NCI-H1048 (cell line): ENCODE results near the gene SNCG.
"Not testable (repeated sequence)": the region's sequence is repeated elsewhere in the genome, so short reads cannot be mapped to it uniquely, and the experiment has no call there.

Source experiments
- DNase-seq: peaks from one replicate; lab custom pipeline; 2025; lab: John Stamatoyannopoulos, UW

SNCG gene

GRCh38 chr10:86978457-86978856 is 20.1 kb downstream of the SNCG start:
- not testable (repeated sequence) for DNase-seq

- DNase-seq = no peak
Observed at GRCh38 chr10:86979296-86979818, 21.0 kb downstream of the SNCG start.

- DNase-seq = no peak
Observed at GRCh38 chr10:86979977-86980448, 21.6 kb downstream of the SNCG start.

GRCh38 chr10:86981020-86981419 is 22.6 kb downstream of the SNCG start:
- DNase-seq = not testable (repeated sequence)

- DNase-seq = no peak
Observed at GRCh38 chr10:86981716-86982115, 23.3 kb downstream of the SNCG start.

- not testable (repeated sequence) for DNase-seq
Observed at GRCh38 chr10:86984498-86984897, 26.1 kb downstream of the SNCG start.

- DNase-seq = no peak
Observed at GRCh38 chr10:86988520-86988919, 30.1 kb downstream of the SNCG start.

GRCh38 chr10:86991362-86991761 is 33.0 kb downstream of the SNCG start:
- DNase-seq = not testable (repeated sequence)

- DNase-seq = no peak
Observed at GRCh38 chr10:86992456-86992855, 34.1 kb downstream of the SNCG start.

GRCh38 chr10:86992929-86993328 is 34.5 kb downstream of the SNCG start:
- DNase-seq = no peak

- not testable (repeated sequence) for DNase-seq
Observed at GRCh38 chr10:86999802-87000403, 41.5 kb downstream of the SNCG start.

GRCh38 chr10:87000491-87000890 is 42.1 kb downstream of the SNCG start:
- DNase-seq = no peak

GRCh38 chr10:87007124-87007523 is 48.7 kb downstream of the SNCG start:
- not testable (repeated sequence) for DNase-seq

GRCh38 chr10:87007674-87008073 is 49.3 kb downstream of the SNCG start:
- DNase-seq = not testable (repeated sequence)

GRCh38 chr10:87008303-87008702 is 49.9 kb downstream of the SNCG start:
- DNase-seq = not testable (repeated sequence)

GRCh38 chr10:87009134-87009696 is 50.8 kb downstream of the SNCG start:
- DNase-seq = not testable (repeated sequence)
